Tibial artery (tissue), 4 donors: ENCODE results near the gene DRGX.

Source experiments
- DNase-seq, 2 donors: peaks; one replicate each; pipeline ENCODE4 v3.0.0-alpha.2; 2019
- H3K27ac ChIP-seq, 2 donors: fragments of 200-600 bp; sonication (generic) in 1 of 2; 1 replicate in 1 of 2; 2 replicates in 1 of 2; pipeline ENCODE4 v1.5.1; 2018 to 2019; ENCODE audit warnings: mild to moderate bottlenecking in 1 of 2
- H3K27me3 ChIP-seq, 2 donors: fragments of 200-600 bp; sonication (generic) in 1 of 2; one replicate each; pipeline versions ENCODE4 v1.5.1 to v1.6.0; 2016 to 2019
- H3K36me3 ChIP-seq, 3 donors: fragments of 200-600 bp; sonication (generic) in 2 of 3; one replicate each; pipeline ENCODE4 v1.5.1; 2016 to 2019; ENCODE audit warnings: mild to moderate bottlenecking in 2 of 3
- H3K4me1 ChIP-seq, 4 donors: fragments of 200-600 bp; sonication (generic) in 2 of 4; 1 replicate in 3 of 4; 2 replicates in 1 of 4; pipeline ENCODE4 v1.5.1; 2016 to 2019
- H3K4me3 ChIP-seq, 2 donors: fragments of 200-600 bp; sonication (generic) in 1 of 2; 1 replicate in 1 of 2; 2 replicates in 1 of 2; pipeline ENCODE4 v1.5.1; 2018 to 2019; ENCODE audit warnings: mild to moderate bottlenecking in 2 of 2
- H3K9me3 ChIP-seq, 3 donors: fragments of 200-600 bp; sonication (generic) in 1 of 3; one replicate each; pipeline ENCODE4 v1.5.1; 2016 to 2019
- intact Hi-C: fragments of 100-400 bp; cut with DNase I; formaldehyde crosslinking; loops from one replicate; pipeline ENCODE4 v1.15.0; 2023; ENCODE audit warnings: low total_unique reads
- TF ChIP-seq, protein P1 (sequence below), 2 experiments: fragments of 200-600 bp in 1 of 2; fragments of 450-650 bp in 1 of 2; IDR thresholded peaks; one replicate each; pipeline ENCODE4 v1.5.1; 2017 to 2019; ENCODE audit warnings: antibody characterized with exemption in 2 of 2, mild to moderate bottlenecking in 1 of 2, moderate library complexity in 1 of 2

DRGX gene

DNA sequence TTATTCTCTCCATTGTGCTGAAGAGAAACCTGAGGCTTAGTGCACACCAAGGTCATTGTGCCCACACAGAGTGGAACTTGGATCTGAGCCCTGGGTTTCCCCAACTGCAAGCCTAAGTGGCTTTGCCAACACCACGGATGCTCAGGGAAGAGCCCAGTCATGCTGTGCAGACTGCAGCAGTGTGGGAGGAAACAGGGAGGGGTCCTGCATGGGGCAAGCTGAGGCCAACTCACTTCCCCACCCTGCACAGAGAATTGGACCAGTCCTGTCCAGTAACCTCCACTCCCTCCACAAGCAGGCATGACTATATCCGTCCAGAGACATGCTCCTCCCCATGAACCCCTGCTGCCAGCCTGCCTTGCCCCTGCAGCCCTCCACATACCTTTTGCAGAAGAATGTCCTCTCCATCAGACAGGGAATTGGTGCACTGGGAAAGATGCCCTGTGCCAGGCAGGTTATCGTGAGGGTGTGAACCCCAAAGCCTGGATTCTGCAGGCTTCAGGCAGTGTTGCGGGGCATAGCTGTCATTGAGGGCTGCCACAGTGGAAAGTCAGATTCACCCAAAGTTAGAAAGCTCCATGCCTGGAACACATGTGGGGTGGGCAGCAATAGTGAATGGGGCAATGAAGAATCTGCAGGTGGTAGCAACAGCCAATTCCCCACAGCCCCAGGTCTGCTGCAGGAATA, 44.9 kb downstream of the DRGX start:
- H3K4me1 ChIP-seq = no peaks in the 10 kb centered on the region
- DNase-seq = no peak
- intact Hi-C loops = no loop called here
- peaks cover 0 to 15% (median 13%) of the 10 kb centered on the region in 3 donors for H3K9me3 ChIP-seq
- TF ChIP-seq, protein P1, sequence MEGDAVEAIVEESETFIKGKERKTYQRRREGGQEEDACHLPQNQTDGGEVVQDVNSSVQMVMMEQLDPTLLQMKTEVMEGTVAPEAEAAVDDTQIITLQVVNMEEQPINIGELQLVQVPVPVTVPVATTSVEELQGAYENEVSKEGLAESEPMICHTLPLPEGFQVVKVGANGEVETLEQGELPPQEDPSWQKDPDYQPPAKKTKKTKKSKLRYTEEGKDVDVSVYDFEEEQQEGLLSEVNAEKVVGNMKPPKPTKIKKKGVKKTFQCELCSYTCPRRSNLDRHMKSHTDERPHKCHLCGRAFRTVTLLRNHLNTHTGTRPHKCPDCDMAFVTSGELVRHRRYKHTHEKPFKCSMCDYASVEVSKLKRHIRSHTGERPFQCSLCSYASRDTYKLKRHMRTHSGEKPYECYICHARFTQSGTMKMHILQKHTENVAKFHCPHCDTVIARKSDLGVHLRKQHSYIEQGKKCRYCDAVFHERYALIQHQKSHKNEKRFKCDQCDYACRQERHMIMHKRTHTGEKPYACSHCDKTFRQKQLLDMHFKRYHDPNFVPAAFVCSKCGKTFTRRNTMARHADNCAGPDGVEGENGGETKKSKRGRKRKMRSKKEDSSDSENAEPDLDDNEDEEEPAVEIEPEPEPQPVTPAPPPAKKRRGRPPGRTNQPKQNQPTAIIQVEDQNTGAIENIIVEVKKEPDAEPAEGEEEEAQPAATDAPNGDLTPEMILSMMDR (IDR thresholded peaks at IDR 0.05) = no peak
- H3K27ac ChIP-seq = no peak overlapping the region
- H3K27me3 ChIP-seq = no peaks in the 10 kb centered on the region
- H3K36me3 ChIP-seq = no peaks in the 10 kb centered on the region
- no peak overlapping the region for H3K4me3 ChIP-seq

DNA sequence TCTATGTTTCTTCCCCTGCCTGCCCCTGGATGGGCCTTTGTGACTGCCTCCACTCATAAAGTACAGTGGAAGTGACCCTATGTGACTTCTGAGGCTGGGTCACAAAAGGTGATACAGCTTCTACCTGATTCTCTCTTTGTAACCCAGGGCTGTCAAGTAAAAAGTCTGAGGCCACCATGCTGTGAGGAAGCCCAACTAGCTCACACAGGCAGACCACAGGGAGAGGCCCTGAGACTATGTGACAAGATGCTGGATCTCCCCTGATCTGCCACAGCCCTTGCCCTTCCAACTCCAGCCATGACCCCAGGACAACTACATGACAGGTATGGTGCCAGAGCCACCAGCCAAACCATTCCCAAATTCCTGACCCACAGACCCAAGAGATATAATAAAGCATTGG, 45.8 kb downstream of the DRGX start:
- Histone ChIP-seq H3K27ac (no peak overlapping the region), H3K4me1 (no peaks in the 10 kb centered on the region), H3K36me3 (no peaks in the 10 kb centered on the region), H3K27me3 (no peaks in the 10 kb centered on the region), H3K9me3 (peaks cover 0 to 15% (median 13%) of the 10 kb centered on the region in 3 donors), H3K4me3 (no peak overlapping the region)
- intact Hi-C loops = no loop called here
- no peak for DNase-seq
- TF ChIP-seq, protein P1 (IDR thresholded peaks at IDR 0.05) = no peak

DNA sequence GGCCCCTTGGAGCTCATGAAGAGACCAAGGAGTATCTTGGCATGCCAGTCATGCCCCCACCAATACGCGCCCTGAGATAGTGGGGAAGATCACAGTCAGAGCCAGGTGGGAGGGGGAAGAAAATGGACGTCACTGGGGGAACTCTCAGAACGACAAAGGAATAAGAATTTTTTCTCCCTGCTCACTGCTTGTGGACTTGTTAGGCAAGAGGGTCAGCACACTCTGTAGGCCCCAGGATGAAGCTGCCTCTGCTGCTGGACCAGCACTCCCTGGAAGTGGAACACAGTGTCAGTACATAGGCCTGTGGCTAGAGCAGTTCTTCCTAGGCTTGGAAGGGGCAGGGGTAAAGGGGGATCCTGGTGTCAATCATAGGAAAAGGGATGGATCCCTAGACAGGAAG, 46.5 kb downstream of the DRGX start:
- TF ChIP-seq, protein P1 (IDR thresholded peaks at IDR 0.05) = no peak
- H3K36me3 ChIP-seq = no peaks in the 10 kb centered on the region
- H3K4me3 ChIP-seq = no peak overlapping the region
- DNase-seq = no peak
- intact Hi-C loops = no loop called here
- H3K9me3 ChIP-seq = peaks cover 0 to 15% (median 13%) of the 10 kb centered on the region in 3 donors
- no peaks in the 10 kb centered on the region for H3K4me1 ChIP-seq
- no peak overlapping the region for H3K27ac ChIP-seq
- H3K27me3 ChIP-seq = no peaks in the 10 kb centered on the region

DNA sequence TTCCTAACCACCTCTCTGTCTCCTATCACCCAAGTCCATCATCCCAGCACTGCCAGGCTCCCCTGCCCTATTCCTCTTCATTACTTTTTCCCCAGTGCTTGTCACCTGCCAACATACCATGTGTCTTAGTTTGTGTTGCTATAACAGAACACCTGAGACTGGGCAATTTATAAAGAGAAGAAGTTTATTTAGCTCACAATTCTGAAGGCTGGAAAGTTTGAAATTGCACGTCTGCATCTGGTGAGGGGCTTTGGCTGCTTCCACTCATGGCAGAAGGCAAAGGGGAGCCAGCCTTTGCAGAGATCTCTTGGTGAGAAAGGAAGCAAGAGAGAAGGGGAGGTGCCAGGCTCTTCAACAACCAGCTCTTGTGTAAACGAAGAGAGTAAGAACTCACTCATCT, 47.3 kb downstream of the DRGX start:
- intact Hi-C loops = no loop called here
- no peak overlapping the region for H3K27ac ChIP-seq
- no peaks in the 10 kb centered on the region for H3K4me1 ChIP-seq
- TF ChIP-seq, protein P1 (IDR thresholded peaks at IDR 0.05) = no peak
- no peak for DNase-seq
- H3K9me3 ChIP-seq = peaks cover 0 to 15% (median 13%) of the 10 kb centered on the region in 3 donors
- no peaks in the 10 kb centered on the region for H3K27me3 ChIP-seq
- H3K4me3 ChIP-seq = no peak overlapping the region
- H3K36me3 ChIP-seq = no peaks in the 10 kb centered on the region

DNA sequence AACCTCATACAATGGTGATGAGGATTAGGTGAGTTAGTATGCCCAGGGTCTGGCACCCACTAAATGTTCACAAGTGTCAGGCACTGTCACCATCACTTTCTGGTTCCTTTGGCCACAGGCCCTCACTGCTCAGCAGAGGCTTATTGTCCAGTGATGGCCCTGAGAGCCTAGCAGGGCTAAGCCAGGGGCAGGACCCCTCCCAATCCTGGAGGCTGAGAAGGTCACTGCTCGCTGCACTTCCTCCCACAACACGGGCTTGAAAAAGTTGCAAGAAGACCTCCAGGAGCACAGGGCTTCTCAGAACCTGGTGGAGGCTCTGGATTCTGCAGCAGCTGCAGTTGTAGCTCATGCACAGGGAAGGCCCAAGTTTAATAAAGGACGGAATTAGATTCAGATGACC, 48.1 kb downstream of the DRGX start:
- intact Hi-C loops = no loop called here

More for the DNA sequence above, 48.1 kb downstream of the DRGX start:
- H3K36me3 ChIP-seq = no peaks in the 10 kb centered on the region
- DNase-seq = no peak
- H3K27me3 ChIP-seq = no peaks in the 10 kb centered on the region
- no peak overlapping the region for H3K4me3 ChIP-seq
- H3K9me3 ChIP-seq = peaks cover 0 to 15% (median 13%) of the 10 kb centered on the region in 3 donors
- TF ChIP-seq, protein P1 (IDR thresholded peaks at IDR 0.05) = no peak
- no peaks in the 10 kb centered on the region for H3K4me1 ChIP-seq
- no peak overlapping the region for H3K27ac ChIP-seq
